ENCODE measurements around the gene ARHGAP22. TPM values are rescaled to one million over a fixed set of nuclear protein-coding genes. Genes with fewer than 3 reads are reported as not detected.

Gene ARHGAP22
- total RNA-seq, 1 donor from 2014 or later, result 2.2 TPM

- no peak for DNase-seq
Measured at GRCh38 chr10:48579251-48579960, 25.5 kb downstream of the ARHGAP22 start.

GRCh38 chr10:48577158-48577557 is 27.7 kb downstream of the ARHGAP22 start:
- DNase-seq, result no peak

- DNase-seq, result no peak
Measured at GRCh38 chr10:48576501-48576900, 28.4 kb downstream of the ARHGAP22 start.

- DNase-seq, result no peak
Measured at GRCh38 chr10:48575901-48576300, 29.0 kb downstream of the ARHGAP22 start.

- DNase-seq, result no peak
Measured at GRCh38 chr10:48574817-48575380, 30.0 kb downstream of the ARHGAP22 start.

GRCh38 chr10:48574322-48574796 is 30.5 kb downstream of the ARHGAP22 start:
- DNase-seq, result no peak

- no peak for DNase-seq
Measured at GRCh38 chr10:48573045-48573444, 31.8 kb downstream of the ARHGAP22 start.

GRCh38 chr10:48572414-48572813 is 32.5 kb downstream of the ARHGAP22 start:
- no peak for DNase-seq

GRCh38 chr10:48568546-48568945 is 36.3 kb downstream of the ARHGAP22 start:
- DNase-seq, result no peak

- DNase-seq, result no peak
Measured at GRCh38 chr10:48568131-48568530, 36.7 kb downstream of the ARHGAP22 start.

- no peak for DNase-seq
Measured at GRCh38 chr10:48567346-48567745, 37.5 kb downstream of the ARHGAP22 start.

GRCh38 chr10:48564466-48565160 is 40.3 kb downstream of the ARHGAP22 start:
- no peak for DNase-seq

- DNase-seq, result no peak
Measured at GRCh38 chr10:48557511-48558123, 47.3 kb downstream of the ARHGAP22 start.

- DNase-seq, result no peak
Measured at GRCh38 chr10:48556713-48557112, 48.2 kb downstream of the ARHGAP22 start.

GRCh38 chr10:48556065-48556464 is 48.8 kb downstream of the ARHGAP22 start:
- no peak for DNase-seq

GRCh38 chr10:48555310-48556042 is 49.4 kb downstream of the ARHGAP22 start:
- no peak for DNase-seq

GRCh38 chr10:48554656-48555055 is 50.2 kb downstream of the ARHGAP22 start:
- no peak for DNase-seq

GRCh38 chr10:48554246-48554645 is 50.6 kb downstream of the ARHGAP22 start:
- DNase-seq, result no peak

- DNase-seq, result no peak
Measured at GRCh38 chr10:48552946-48553564, 51.8 kb downstream of the ARHGAP22 start.

GRCh38 chr10:48551861-48552591 is 52.8 kb downstream of the ARHGAP22 start:
- no peak for DNase-seq

GRCh38 chr10:48550977-48551376 is 53.9 kb downstream of the ARHGAP22 start:
- DNase-seq, result no peak
